GM23338 (cell line): ENCODE results near the gene PSMD14.

Experiments used
- CREB1 ChIP-seq: fragments of 250-450 bp; sonication (Bioruptor Pico); IDR thresholded peaks from 2 replicates; pipeline ENCODE4 v1.5.0; 2020; ENCODE audit warnings: low read depth, mild to moderate bottlenecking, moderate library complexity
- POLR2AphosphoS5 ChIP-seq: IDR thresholded peaks from 2 replicates; pipeline ENCODE4 v1.6.1; 2016; ENCODE audit warnings: antibody characterized with exemption, low read depth
- TF ChIP-seq, protein P1 (sequence below), 2 experiments: fragments of 200-600 bp in 1 of 2; sonication (generic) in 1 of 2; conservative IDR thresholded peaks; 2 replicates each; pipeline versions ENCODE4 v1.5.1 to v1.6.1; 2016 to 2017; ENCODE audit warnings: antibody characterized with exemption in 2 of 2, low read depth in 2 of 2, mild to moderate bottlenecking in 2 of 2, moderate library complexity in 1 of 2

DNA sequence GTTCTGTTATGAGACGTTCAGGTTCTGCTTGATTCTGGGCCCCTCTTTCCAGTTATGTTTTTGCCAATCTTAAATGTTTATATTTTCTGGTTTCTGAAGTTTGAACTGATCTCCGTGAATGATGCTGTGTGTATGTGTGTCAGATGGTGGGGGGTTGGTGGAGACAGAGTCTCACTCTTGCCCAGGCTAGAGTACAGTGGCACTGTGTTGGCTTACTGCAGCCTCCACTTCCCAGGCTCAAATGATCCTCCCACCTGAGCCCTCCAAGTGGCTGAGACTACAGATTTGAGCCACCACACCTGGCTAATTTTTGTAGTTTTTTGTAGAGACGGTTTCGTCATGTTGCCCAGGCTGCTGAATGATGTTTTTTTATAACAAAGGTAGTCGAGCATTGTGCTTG is 45.9 kb downstream of the PSMD14 start:
- TF ChIP-seq, protein P1, sequence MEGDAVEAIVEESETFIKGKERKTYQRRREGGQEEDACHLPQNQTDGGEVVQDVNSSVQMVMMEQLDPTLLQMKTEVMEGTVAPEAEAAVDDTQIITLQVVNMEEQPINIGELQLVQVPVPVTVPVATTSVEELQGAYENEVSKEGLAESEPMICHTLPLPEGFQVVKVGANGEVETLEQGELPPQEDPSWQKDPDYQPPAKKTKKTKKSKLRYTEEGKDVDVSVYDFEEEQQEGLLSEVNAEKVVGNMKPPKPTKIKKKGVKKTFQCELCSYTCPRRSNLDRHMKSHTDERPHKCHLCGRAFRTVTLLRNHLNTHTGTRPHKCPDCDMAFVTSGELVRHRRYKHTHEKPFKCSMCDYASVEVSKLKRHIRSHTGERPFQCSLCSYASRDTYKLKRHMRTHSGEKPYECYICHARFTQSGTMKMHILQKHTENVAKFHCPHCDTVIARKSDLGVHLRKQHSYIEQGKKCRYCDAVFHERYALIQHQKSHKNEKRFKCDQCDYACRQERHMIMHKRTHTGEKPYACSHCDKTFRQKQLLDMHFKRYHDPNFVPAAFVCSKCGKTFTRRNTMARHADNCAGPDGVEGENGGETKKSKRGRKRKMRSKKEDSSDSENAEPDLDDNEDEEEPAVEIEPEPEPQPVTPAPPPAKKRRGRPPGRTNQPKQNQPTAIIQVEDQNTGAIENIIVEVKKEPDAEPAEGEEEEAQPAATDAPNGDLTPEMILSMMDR (conservative IDR thresholded peaks at IDR 0.05; ENCODE audit: low read depth in 2 of 2): no peak
- TF ChIP-seq CREB1 (CRISPR knock-in tag): no peak
- no peak for TF ChIP-seq POLR2AphosphoS5
